CD8-positive, alpha-beta memory T cell (primary cell): Measurements from ENCODE around the gene SLC6A6. TPM values are rescaled to one million over a fixed set of nuclear protein-coding genes. Genes with fewer than 3 reads are reported as not detected.
"Not testable (repeated sequence)": the region's sequence is repeated elsewhere in the genome, so short reads cannot be mapped to it uniquely, and the experiment has no call there.

Experiments
- CTCF ChIA-PET: fragments of 350-600 bp; sonication (Branson Sonifier 250); formaldehyde crosslinking; loops from one replicate; lab custom pipeline; 2021; ENCODE audit warnings: antibody characterized with exemption; lab: Charles Lee
- POLR2A ChIA-PET: fragments of 350-600 bp; sonication (Branson Sonifier 250); formaldehyde crosslinking; loops from one replicate; lab custom pipeline; 2021; ENCODE audit warnings: antibody characterized with exemption; lab: Charles Lee
- DNase-seq, 5 donors: peaks; one replicate each; pipeline versions ENCODE4 v3.0.0 to v3.0.0-alpha.2; 2020 to 2022; ENCODE audit warnings: mixed read lengths in 1 of 5
- H3K27ac ChIP-seq: one replicate; pipeline ENCODE4 v1.7.0; 2013; ENCODE audit warnings: low read depth, mild to moderate bottlenecking, low read length, moderate library complexity
- H3K27me3 ChIP-seq: 2 replicates; pipeline ENCODE4 v1.7.0; 2013; ENCODE audit warnings: low read length, mild to moderate bottlenecking; ENCODE audit not compliant: insufficient read depth, poor library complexity, severe bottlenecking
- H3K36me3 ChIP-seq: 2 replicates; pipeline ENCODE4 v1.7.0; 2013; ENCODE audit warnings: mild to moderate bottlenecking, low read length, moderate library complexity; ENCODE audit not compliant: insufficient read depth
- H3K4me1 ChIP-seq: 2 replicates; pipeline ENCODE4 v1.7.0; 2013; ENCODE audit warnings: mild to moderate bottlenecking, low read length, moderate library complexity; ENCODE audit not compliant: insufficient read depth
- H3K4me3 ChIP-seq: 2 replicates; pipeline ENCODE4 v1.7.0; 2013; ENCODE audit warnings: mild to moderate bottlenecking, low read length
- H3K9me3 ChIP-seq: 2 replicates; pipeline ENCODE4 v1.7.0; 2013; ENCODE audit warnings: mild to moderate bottlenecking, low read length
- H3K27ac Mint-ChIP-seq, 8 donors: one replicate each; pipeline ENCODE4 v1.8.0; 2020 to 2021; ENCODE audit warnings: mixed read lengths in 8 of 8, mild to moderate bottlenecking in 6 of 8, inconsistent platforms in 3 of 8, moderate library complexity in 3 of 8
- H3K27me3 Mint-ChIP-seq, 2 donors: one replicate each; pipeline ENCODE4 v1.8.0; 2020 to 2021; ENCODE audit warnings: mixed read lengths in 2 of 2, mild to moderate bottlenecking in 1 of 2, moderate library complexity in 1 of 2
- H3K36me3 Mint-ChIP-seq, 3 donors: one replicate each; pipeline ENCODE4 v1.8.0; 2020 to 2021; ENCODE audit warnings: mixed read lengths in 3 of 3, inconsistent platforms in 1 of 3, mild to moderate bottlenecking in 1 of 3
- H3K4me1 Mint-ChIP-seq, 3 donors: one replicate each; pipeline ENCODE4 v1.8.0; 2020 to 2021; ENCODE audit warnings: mixed read lengths in 3 of 3, inconsistent platforms in 1 of 3, mild to moderate bottlenecking in 1 of 3
- H3K4me3 Mint-ChIP-seq, 7 donors: one replicate each; pipeline ENCODE4 v1.8.0; 2020 to 2021; ENCODE audit warnings: mixed read lengths in 7 of 7, mild to moderate bottlenecking in 6 of 7, moderate library complexity in 4 of 7, inconsistent platforms in 2 of 7
- H3K9me3 Mint-ChIP-seq, 5 donors: one replicate each; pipeline ENCODE4 v1.8.0; 2020 to 2022; ENCODE audit warnings: mixed read lengths in 5 of 5, mild to moderate bottlenecking in 3 of 5, moderate library complexity in 2 of 5, inconsistent platforms in 1 of 5
- polyA plus RNA-seq: library from polyadenylated mRNA; unstranded; fragments of 300-500 nt; fragmentation: Illumina TruSeq; gene quantifications from one replicate; pipeline ENCODE4 v1.2.3, GENCODE V29; 2021
- total RNA-seq, 2 experiments: library from RNA; stranded (reverse); gene quantifications; one replicate each; pipeline ENCODE4 v1.2.3, GENCODE V29; 2021

SLC6A6 gene
- total and polyA plus RNA-seq, 3 experiments from 2014 or later = 6.6 to 44.6 (median 44.5) TPM

- DNase-seq = no peak
- Histone ChIP-seq H3K4me3 (no peak overlapping the region), H3K27ac (no peak overlapping the region), H3K9me3 (no peaks in the 10 kb centered on the region), H3K27me3 (no peaks in the 10 kb centered on the region), H3K4me1 (peaks cover 46% of the 10 kb centered on the region), H3K36me3 (no peaks in the 10 kb centered on the region)
- no peaks in the 10 kb centered on the region for H3K27me3 Mint-ChIP-seq
- ChIA-PET CTCF (interaction anchor here (1.0 to 8.5 kb wide), 2 partner anchors 30 to 35 kb away, joined by 3 to 73 read pairs; partner anchors contain the start of gene SLC6A6), POLR2A (no interaction called here)
- peaks cover 59 to 86% (median 60%) of the 10 kb centered on the region in 3 donors for H3K4me1 Mint-ChIP-seq
- peak overlapping the region in 7 of 8 donors; percentile 60 to 100 (median 90) for H3K27ac Mint-ChIP-seq
- no peak overlapping the region for H3K4me3 Mint-ChIP-seq
- H3K9me3 Mint-ChIP-seq = no peaks in the 10 kb centered on the region
- H3K36me3 Mint-ChIP-seq = peaks cover 0 to 5% (median 0%) of the 10 kb centered on the region in 3 donors
Measured at GRCh38 chr3:14436954-14437281, 34.5 kb downstream of the SLC6A6 start.

- H3K4me1 ChIP-seq = peaks cover 42% of the 10 kb centered on the region
- H3K4me3 Mint-ChIP-seq, H3K27me3 Mint-ChIP-seq, H3K27me3 ChIP-seq, H3K9me3 ChIP-seq, POLR2A ChIA-PET, CTCF ChIA-PET, H3K9me3 Mint-ChIP-seq, H3K27ac ChIP-seq, H3K27ac Mint-ChIP-seq, H3K4me3 ChIP-seq, H3K36me3 ChIP-seq, DNase-seq, H3K36me3 Mint-ChIP-seq: not testable (repeated sequence)
- peaks cover 51 to 83% (median 53%) of the 10 kb centered on the region in 3 donors for H3K4me1 Mint-ChIP-seq
Measured at GRCh38 chr3:14437705-14438104, 35.3 kb downstream of the SLC6A6 start.

GRCh38 chr3:14438262-14438661, 35.9 kb downstream of the SLC6A6 start:
- H3K4me1 ChIP-seq = peaks cover 36% of the 10 kb centered on the region
- no peaks in the 10 kb centered on the region for H3K9me3 ChIP-seq
- DNase-seq = no peak
- POLR2A ChIA-PET = interaction anchor here (0.8 kb wide), 1 partner anchor 36 kb away, joined by 3 read pairs; the partner anchor contains the start of gene SLC6A6
- Mint-ChIP-seq H3K4me1 (peaks cover 46 to 78% (median 48%) of the 10 kb centered on the region in 3 donors), H3K27ac (peak overlapping the region in 4 of 8 donors; percentile 43 to 74 (median 62)), H3K27me3 (no peaks in the 10 kb centered on the region), H3K4me3 (no peak overlapping the region), H3K9me3 (no peaks in the 10 kb centered on the region), H3K36me3 (peaks cover 0 to 6% (median 0%) of the 10 kb centered on the region in 3 donors)
- no peak overlapping the region for H3K27ac ChIP-seq
- no peaks in the 10 kb centered on the region for H3K36me3 ChIP-seq
- no peaks in the 10 kb centered on the region for H3K27me3 ChIP-seq
- CTCF ChIA-PET = no interaction called here
- no peak overlapping the region for H3K4me3 ChIP-seq

- Mint-ChIP-seq H3K9me3 (no peaks in the 10 kb centered on the region), H3K36me3 (peaks cover 0 to 11% (median 0%) of the 10 kb centered on the region in 3 donors), H3K27me3 (no peaks in the 10 kb centered on the region), H3K4me3 (no peak overlapping the region), H3K27ac (peak overlapping the region in 2 of 8 donors; percentile 40 to 62), H3K4me1 (peaks cover 42 to 71% (median 43%) of the 10 kb centered on the region in 3 donors)
- DNase-seq = no peak
- H3K4me3 ChIP-seq = no peak overlapping the region
- ChIA-PET CTCF (no interaction called here), POLR2A (interaction anchor here (0.8 kb wide), 1 partner anchor 36 kb away, joined by 3 read pairs; the partner anchor contains the start of gene SLC6A6)
- peaks cover 30% of the 10 kb centered on the region for H3K4me1 ChIP-seq
- H3K9me3 ChIP-seq = no peaks in the 10 kb centered on the region
- H3K36me3 ChIP-seq = no peaks in the 10 kb centered on the region
- H3K27ac ChIP-seq = no peak overlapping the region
- no peaks in the 10 kb centered on the region for H3K27me3 ChIP-seq
Measured at GRCh38 chr3:14438929-14439328, 36.5 kb downstream of the SLC6A6 start.

- Histone ChIP-seq H3K4me3 (no peak overlapping the region), H3K9me3 (no peaks in the 10 kb centered on the region), H3K27ac (no peak overlapping the region), H3K36me3 (no peaks in the 10 kb centered on the region), H3K4me1 (peaks cover 23% of the 10 kb centered on the region), H3K27me3 (no peaks in the 10 kb centered on the region)
- no peak for DNase-seq
- ChIA-PET POLR2A (no interaction called here), CTCF (no interaction called here)
- no peaks in the 10 kb centered on the region for H3K9me3 Mint-ChIP-seq
- H3K36me3 Mint-ChIP-seq = peaks cover 0 to 16% (median 4%) of the 10 kb centered on the region in 3 donors
- peaks cover 35 to 64% (median 41%) of the 10 kb centered on the region in 3 donors for H3K4me1 Mint-ChIP-seq
- H3K4me3 Mint-ChIP-seq = no peak overlapping the region
- H3K27ac Mint-ChIP-seq = peak overlapping the region in 5 of 8 donors; percentile 7 to 83 (median 51)
- H3K27me3 Mint-ChIP-seq = no peaks in the 10 kb centered on the region
Measured at GRCh38 chr3:14439501-14440167, 37.2 kb downstream of the SLC6A6 start.

- Mint-ChIP-seq H3K9me3 (no peaks in the 10 kb centered on the region), H3K4me3 (no peak overlapping the region), H3K27me3 (no peaks in the 10 kb centered on the region), H3K4me1 (peaks cover 30 to 59% (median 36%) of the 10 kb centered on the region in 3 donors), H3K27ac (peak overlapping the region in 5 of 8 donors; percentile 7 to 78 (median 51)), H3K36me3 (peaks cover 0 to 18% (median 4%) of the 10 kb centered on the region in 3 donors)
- ChIA-PET POLR2A (no interaction called here), CTCF (no interaction called here)
- peaks cover 18% of the 10 kb centered on the region for H3K4me1 ChIP-seq
- H3K36me3 ChIP-seq = no peaks in the 10 kb centered on the region
- no peak overlapping the region for H3K4me3 ChIP-seq
- no peaks in the 10 kb centered on the region for H3K27me3 ChIP-seq
- DNase-seq = no peak
- H3K9me3 ChIP-seq = no peaks in the 10 kb centered on the region
- no peak overlapping the region for H3K27ac ChIP-seq
Measured at GRCh38 chr3:14440168-14440518, 37.7 kb downstream of the SLC6A6 start.

GRCh38 chr3:14440531-14441239, 38.3 kb downstream of the SLC6A6 start:
- DNase-seq = no peak
- Histone ChIP-seq H3K4me1 (peaks cover 12% of the 10 kb centered on the region), H3K9me3 (no peaks in the 10 kb centered on the region), H3K27ac (no peak overlapping the region), H3K36me3 (peaks cover 3% of the 10 kb centered on the region), H3K27me3 (no peaks in the 10 kb centered on the region), H3K4me3 (no peak overlapping the region)
- Mint-ChIP-seq H3K27ac (peak overlapping the region in 5 of 8 donors; percentile 7 to 78 (median 47)), H3K9me3 (no peaks in the 10 kb centered on the region), H3K4me1 (peaks cover 25 to 53% (median 31%) of the 10 kb centered on the region in 3 donors), H3K36me3 (peaks cover 0 to 22% (median 6%) of the 10 kb centered on the region in 3 donors), H3K4me3 (no peak overlapping the region), H3K27me3 (no peaks in the 10 kb centered on the region)
- ChIA-PET CTCF (no interaction called here), POLR2A (no interaction called here)
